Endodermal cell (in vitro differentiated cells): ENCODE measurements around the gene THAP8. TPM values are rescaled to one million over a fixed set of nuclear protein-coding genes. Genes with fewer than 3 reads are reported as not detected.

Experiments used
- DNase-seq: peaks from one replicate; pipeline ENCODE4 v3.0.0-alpha.2; 2017
- H3K27ac ChIP-seq: 2 replicates; pipeline ENCODE4 v1.5.1; 2013; ENCODE audit warnings: mild to moderate bottlenecking, low read depth, low read length, moderate library complexity
- H3K27me3 ChIP-seq: 2 replicates; pipeline ENCODE4 v1.6.1; 2013; ENCODE audit warnings: mild to moderate bottlenecking, low read length, moderate library complexity; ENCODE audit not compliant: insufficient read depth, control insufficient read depth, poor library complexity, severe bottlenecking
- H3K36me3 ChIP-seq: 2 replicates; pipeline ENCODE4 v1.7.0; 2013; ENCODE audit warnings: mild to moderate bottlenecking, low read length, moderate library complexity; ENCODE audit not compliant: control insufficient read depth, insufficient read depth
- H3K4me1 ChIP-seq: one replicate; pipeline ENCODE4 v1.7.0; 2013; ENCODE audit warnings: low read length; ENCODE audit not compliant: control insufficient read depth, insufficient read depth
- H3K4me3 ChIP-seq: 2 replicates; pipeline ENCODE4 v1.5.1; 2013; ENCODE audit warnings: mild to moderate bottlenecking, low read length, moderate library complexity
- H3K9ac ChIP-seq: 2 replicates; pipeline ENCODE4 v1.6.1; 2013; ENCODE audit warnings: mild to moderate bottlenecking, low read length, moderate library complexity; ENCODE audit not compliant: poor library complexity, severe bottlenecking; ENCODE audit errors: extremely low read depth
- H3K9me3 ChIP-seq: 2 replicates; pipeline ENCODE4 v1.6.1; 2013; ENCODE audit warnings: mild to moderate bottlenecking, low read length, moderate library complexity; ENCODE audit not compliant: control insufficient read depth
- H3K27ac Mint-ChIP-seq: 2 replicates; pipeline ENCODE4 v1.8.0; 2020; ENCODE audit warnings: mixed read lengths
- H3K27me3 Mint-ChIP-seq: 2 replicates; pipeline ENCODE4 v1.8.0; 2021; ENCODE audit warnings: mild to moderate bottlenecking, mixed read lengths; ENCODE audit not compliant: insufficient read depth
- H3K36me3 Mint-ChIP-seq: 2 replicates; pipeline ENCODE4 v1.8.0; 2020; ENCODE audit warnings: low read depth, mixed read lengths
- H3K4me1 Mint-ChIP-seq: 2 replicates; pipeline ENCODE4 v1.8.0; 2020; ENCODE audit warnings: mixed read lengths
- H3K4me3 Mint-ChIP-seq: 2 replicates; pipeline ENCODE4 v1.8.0; 2020; ENCODE audit warnings: mild to moderate bottlenecking, moderate library complexity, mixed read lengths
- H3K9me3 Mint-ChIP-seq: 2 replicates; pipeline ENCODE4 v1.8.0; 2020; ENCODE audit warnings: mild to moderate bottlenecking, mixed read lengths
- CTCF ChIP-seq: fragments of 200-600 bp; sonication (generic); conservative IDR thresholded peaks from 2 replicates; pipeline ENCODE4 v1.5.0; 2021; ENCODE audit warnings: antibody characterized with exemption, mild to moderate bottlenecking
- WGBS, 2 experiments: methylation state at CpG; one replicate each; pipeline versions ENCODE4 v1.1.5 to v1.1.7; 2013; ENCODE audit warnings: missing lambda C conversion rate in 2 of 2, mixed read lengths in 1 of 2; ENCODE audit not compliant: insufficient coverage in 1 of 2, insufficient read length in 1 of 2; 5-methylcytosine and 5-hydroxymethylcytosine counted together
- total RNA-seq, 2 donors: library from RNA; stranded (reverse); fragmentation: NEBNext Ultra II Directional in 1 of 2; extraction: Animal tissue kit (Norgen Biotek cat#: 25700) in 1 of 2; gene quantifications; 2 replicates in 1 of 2; 3 replicates in 1 of 2; pipeline ENCODE4 v1.2.1, GENCODE V29; 2021

The THAP8 gene
- total RNA-seq, 2 donors from 2014 or later: 6.7 to 8.9 TPM

- Mint-ChIP-seq H3K4me1 (peaks cover 22% of the 10 kb centered on the region), H3K36me3 (peaks cover 10% of the 10 kb centered on the region)
- no peak within 1 kb of the TSS for H3K27ac ChIP-seq
Observed at GRCh38 chr19:36014012-36014924, 39.8 kb downstream of the THAP8 start, which contains the start of gene ALKBH6. ALKBH6 (minus strand) TSS chr19:36014213; CDS start chr19:36013397, 816 bp downstream.

GRCh38 chr19:36013280-36014011, 40.6 kb downstream of the THAP8 start:
- DNase-seq: no peak
- H3K4me3 Mint-ChIP-seq: peak overlapping the region; percentile 96
- peak overlapping the region; percentile 96 for H3K27ac Mint-ChIP-seq
- peaks cover 10% of the 10 kb centered on the region for H3K36me3 Mint-ChIP-seq
- Histone ChIP-seq H3K27me3 (no peaks in the 10 kb centered on the region), H3K27ac (no peak overlapping the region), H3K9ac (peak overlapping the region; percentile 69), H3K4me3 (peak overlapping the region; percentile 97), H3K9me3 (no peaks in the 10 kb centered on the region), H3K4me1 (no peaks in the 10 kb centered on the region), H3K36me3 (no peaks in the 10 kb centered on the region)
- WGBS, 2 experiments: 31 to 32% methylated on average over 12 to 15 of the region's 15 CpGs
- H3K27me3 Mint-ChIP-seq: peaks cover 4% of the 10 kb centered on the region
- no peaks in the 10 kb centered on the region for H3K9me3 Mint-ChIP-seq
- TF ChIP-seq CTCF: no peak
- peaks cover 27% of the 10 kb centered on the region for H3K4me1 Mint-ChIP-seq

More at GRCh38 chr19:36014012-36014924, 39.8 kb downstream of the THAP8 start, which contains the start of gene ALKBH6:
- H3K9ac ChIP-seq: peak within 1 kb of the TSS; percentile 69
- Mint-ChIP-seq H3K27ac (peak within 1 kb of the TSS; percentile 96), H3K9me3 (no peaks in the 10 kb centered on the region), H3K4me3 (peak within 1 kb of the TSS; percentile 96), H3K27me3 (peaks cover 4% of the 10 kb centered on the region)
- peak within 1 kb of the TSS; percentile 97 for H3K4me3 ChIP-seq
- 0 to 1% methylated on average over 17 to 42 of the region's 42 CpGs for WGBS, 2 experiments
- H3K27me3 ChIP-seq: no peaks in the 10 kb centered on the region
- DNase-seq: peak; percentile 99
- H3K9me3 ChIP-seq: no peaks in the 10 kb centered on the region
- H3K4me1 ChIP-seq: no peaks in the 10 kb centered on the region
- no peaks in the 10 kb centered on the region for H3K36me3 ChIP-seq
- TF ChIP-seq CTCF: peak; percentile 40

- H3K9me3 Mint-ChIP-seq: no peaks in the 10 kb centered on the region
- TF ChIP-seq CTCF: no peak
- no peak overlapping the region for H3K4me3 Mint-ChIP-seq
- Histone ChIP-seq H3K27me3 (no peaks in the 10 kb centered on the region), H3K9me3 (no peaks in the 10 kb centered on the region), H3K9ac (no peak overlapping the region), H3K36me3 (no peaks in the 10 kb centered on the region), H3K4me3 (no peak overlapping the region), H3K4me1 (no peaks in the 10 kb centered on the region), H3K27ac (no peak overlapping the region)
- H3K36me3 Mint-ChIP-seq: peaks cover 9% of the 10 kb centered on the region
- peaks cover 29% of the 10 kb centered on the region for H3K4me1 Mint-ChIP-seq
- no peak for DNase-seq
- no peak overlapping the region for H3K27ac Mint-ChIP-seq
- H3K27me3 Mint-ChIP-seq: peaks cover 4% of the 10 kb centered on the region
- 93 to 95% methylated on average over 11 of the region's 11 CpGs for WGBS, 2 experiments
Observed at GRCh38 chr19:36010402-36010801, 43.7 kb downstream of the THAP8 start.
